ENCODE measurements around the gene SLC4A8.

The SLC4A8 gene

GRCh38 chr12:51493281-51493680 is 68.7 kb downstream of the SLC4A8 start:
- peaks cover 0 to 13% of the 10 kb centered on the region in 2 donors for H3K36me3 ChIP-seq (replicated peaks in 1 of 2; ENCODE audit: control insufficient read depth in 2 of 2, insufficient read depth in 2 of 2, low read length in 2 of 2)
- no peak overlapping the region for H3K4me2 ChIP-seq (ENCODE audit: insufficient read depth, low read length, poor library complexity, severe bottlenecking)
- no peak overlapping the region for H2BK15ac ChIP-seq (ENCODE audit: low read length)
- no peak overlapping the region for H3K4ac ChIP-seq (ENCODE audit: low read length)
- no peak overlapping the region for H3K14ac ChIP-seq (ENCODE audit: low read length)
- H3K27ac ChIP-seq (replicated peaks; ENCODE audit: low read length): no peak overlapping the region
- H3K4me1 ChIP-seq (ENCODE audit: control insufficient read depth in 2 of 2, insufficient read depth in 1 of 2, low read depth in 1 of 2, low read length in 2 of 2): no peaks in the 10 kb centered on the region
- DNase-seq (ENCODE audit: low spot score): no peak
- no peak overlapping the region for H2BK120ac ChIP-seq (ENCODE audit: low read depth, low read length)
- H3K23ac ChIP-seq (ENCODE audit: low read depth, low read length, poor library complexity): no peak overlapping the region
- 100% methylated on average over 1 of the region's 2 CpGs; no CpG with 5 or more reads in 1 of the 2 donors for WGBS, 2 donors (ENCODE audit: extremely low coverage in 2 of 2, insufficient read length in 2 of 2, insufficient replicate concordance in 1 of 2)
- no peak overlapping the region for H2BK12ac ChIP-seq (ENCODE audit: low read length)
- H3K18ac ChIP-seq (ENCODE audit: low read length): no peak overlapping the region
- no peaks in the 10 kb centered on the region for H3K79me1 ChIP-seq (ENCODE audit: low read depth, low read length)
- H4K8ac ChIP-seq (ENCODE audit: low read depth, low read length): no peak overlapping the region
- no peaks in the 10 kb centered on the region for H3K9me3 ChIP-seq (replicated peaks in 1 of 2; ENCODE audit: control insufficient read depth in 2 of 2, insufficient read depth in 1 of 2, low read depth in 1 of 2, low read length in 2 of 2)
- H4K91ac ChIP-seq (ENCODE audit: low read depth, low read length, poor library complexity): no peak overlapping the region
- no peaks in the 10 kb centered on the region for H3K27me3 ChIP-seq (ENCODE audit: control insufficient read depth in 3 of 3, insufficient read depth in 3 of 3, low read depth in 1 of 3, low read length in 3 of 3)
- no peak overlapping the region for H2AK5ac ChIP-seq (ENCODE audit: low read depth, low read length)
- H3K4me3 ChIP-seq (ENCODE audit: low read length in 2 of 2): no peak overlapping the region
- H3K9ac ChIP-seq (ENCODE audit: low read depth, low read length, poor library complexity): no peak overlapping the region
- H2AFZ ChIP-seq (ENCODE audit: low read length): no peak overlapping the region
- H2BK5ac ChIP-seq (ENCODE audit: low read length): no peak overlapping the region

DNA sequence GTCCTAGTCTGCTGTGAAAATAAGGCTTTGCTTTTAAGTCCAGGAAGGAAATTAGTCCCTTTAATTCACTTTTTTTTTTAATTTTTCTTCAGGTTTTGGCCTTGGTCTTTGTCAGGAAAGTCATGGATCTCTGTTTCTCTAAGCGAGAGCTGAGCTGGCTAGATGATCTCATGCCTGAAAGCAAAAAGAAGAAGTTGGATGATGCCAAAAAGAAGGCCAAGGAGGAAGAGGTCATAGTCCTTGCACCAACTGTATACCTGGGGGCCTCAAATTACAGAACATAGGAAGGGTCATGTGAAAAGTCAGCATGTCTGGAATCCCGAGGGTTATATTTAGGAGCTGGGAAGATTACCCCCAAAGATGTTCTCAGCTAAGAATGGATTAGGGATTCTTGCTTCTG is 72.3 kb downstream of the SLC4A8 start:
- Histone ChIP-seq H2AK5ac (ENCODE audit: low read depth, low read length) (no peak overlapping the region), H2BK120ac (ENCODE audit: low read depth, low read length) (no peak overlapping the region), H3K4me2 (ENCODE audit: insufficient read depth, low read length, poor library complexity, severe bottlenecking) (no peak overlapping the region), H3K27me3 (ENCODE audit: control insufficient read depth in 3 of 3, insufficient read depth in 3 of 3, low read depth in 1 of 3, low read length in 3 of 3) (no peaks in the 10 kb centered on the region), H2BK5ac (ENCODE audit: low read length) (no peak overlapping the region), H3K23ac (ENCODE audit: low read depth, low read length, poor library complexity) (no peak overlapping the region), H3K27ac (replicated peaks; ENCODE audit: low read length) (no peak overlapping the region), H3K36me3 (replicated peaks in 1 of 2; ENCODE audit: control insufficient read depth in 2 of 2, insufficient read depth in 2 of 2, low read length in 2 of 2) (peaks cover 2 to 16% of the 10 kb centered on the region in 2 donors), H3K18ac (ENCODE audit: low read length) (no peak overlapping the region), H3K4me3 (ENCODE audit: low read length in 2 of 2) (no peak overlapping the region), H3K4me1 (ENCODE audit: control insufficient read depth in 2 of 2, insufficient read depth in 1 of 2, low read depth in 1 of 2, low read length in 2 of 2) (no peaks in the 10 kb centered on the region), H3K14ac (ENCODE audit: low read length) (no peak overlapping the region), H4K8ac (ENCODE audit: low read depth, low read length) (no peak overlapping the region), H3K9me3 (replicated peaks in 1 of 2; ENCODE audit: control insufficient read depth in 2 of 2, insufficient read depth in 1 of 2, low read depth in 1 of 2, low read length in 2 of 2) (no peaks in the 10 kb centered on the region), H2AFZ (ENCODE audit: low read length) (no peak overlapping the region), H3K9ac (ENCODE audit: low read depth, low read length, poor library complexity) (no peak overlapping the region), H2BK15ac (ENCODE audit: low read length) (no peak overlapping the region), H4K91ac (ENCODE audit: low read depth, low read length, poor library complexity) (no peak overlapping the region), H3K4ac (ENCODE audit: low read length) (no peak overlapping the region), H3K79me1 (ENCODE audit: low read depth, low read length) (no peaks in the 10 kb centered on the region), H2BK12ac (ENCODE audit: low read length) (no peak overlapping the region)
- no CpG with 5 or more reads among the region's 2 CpGs for WGBS, 2 donors (ENCODE audit: extremely low coverage in 2 of 2, insufficient read length in 2 of 2, insufficient replicate concordance in 1 of 2)
- DNase-seq (ENCODE audit: low spot score): no peak

- Histone ChIP-seq H3K4me3 (ENCODE audit: low read length in 2 of 2) (no peak overlapping the region), H2BK120ac (ENCODE audit: low read depth, low read length) (no peak overlapping the region), H2AFZ (ENCODE audit: low read length) (no peak overlapping the region), H3K9me3 (replicated peaks in 1 of 2; ENCODE audit: control insufficient read depth in 2 of 2, insufficient read depth in 1 of 2, low read depth in 1 of 2, low read length in 2 of 2) (no peaks in the 10 kb centered on the region), H4K91ac (ENCODE audit: low read depth, low read length, poor library complexity) (no peak overlapping the region), H3K36me3 (replicated peaks in 1 of 2; ENCODE audit: control insufficient read depth in 2 of 2, insufficient read depth in 2 of 2, low read length in 2 of 2) (peaks cover 0 to 21% of the 10 kb centered on the region in 2 donors), H2AK5ac (ENCODE audit: low read depth, low read length) (no peak overlapping the region), H2BK5ac (ENCODE audit: low read length) (no peak overlapping the region), H3K79me1 (ENCODE audit: low read depth, low read length) (no peaks in the 10 kb centered on the region), H3K18ac (ENCODE audit: low read length) (no peak overlapping the region), H4K8ac (ENCODE audit: low read depth, low read length) (no peak overlapping the region), H3K27me3 (ENCODE audit: control insufficient read depth in 3 of 3, insufficient read depth in 3 of 3, low read depth in 1 of 3, low read length in 3 of 3) (no peaks in the 10 kb centered on the region), H2BK12ac (ENCODE audit: low read length) (no peak overlapping the region), H3K4me1 (ENCODE audit: control insufficient read depth in 2 of 2, insufficient read depth in 1 of 2, low read depth in 1 of 2, low read length in 2 of 2) (peaks cover 0 to 1% of the 10 kb centered on the region in 2 donors), H3K23ac (ENCODE audit: low read depth, low read length, poor library complexity) (no peak overlapping the region), H3K9ac (ENCODE audit: low read depth, low read length, poor library complexity) (no peak overlapping the region), H3K4ac (ENCODE audit: low read length) (no peak overlapping the region), H3K27ac (replicated peaks; ENCODE audit: low read length) (no peak overlapping the region), H2BK15ac (ENCODE audit: low read length) (no peak overlapping the region), H3K4me2 (ENCODE audit: insufficient read depth, low read length, poor library complexity, severe bottlenecking) (no peak overlapping the region), H3K14ac (ENCODE audit: low read length) (no peak overlapping the region)
- DNase-seq (ENCODE audit: low spot score): no peak
- no CpG with 5 or more reads among the region's 3 CpGs for WGBS, 2 donors (ENCODE audit: extremely low coverage in 2 of 2, insufficient read length in 2 of 2, insufficient replicate concordance in 1 of 2)
These were observed 80.2 kb downstream of the SLC4A8 start for GRCh38 chr12:51504851-51505250.

- 100% methylated on average over 1 of the region's 6 CpGs; no CpG with 5 or more reads in 1 of the 2 donors for WGBS, 2 donors (ENCODE audit: extremely low coverage in 2 of 2, insufficient read length in 2 of 2, insufficient replicate concordance in 1 of 2)
- Histone ChIP-seq H3K9me3 (replicated peaks in 1 of 2; ENCODE audit: control insufficient read depth in 2 of 2, insufficient read depth in 1 of 2, low read depth in 1 of 2, low read length in 2 of 2) (no peaks in the 10 kb centered on the region), H2BK15ac (ENCODE audit: low read length) (no peak overlapping the region), H4K8ac (ENCODE audit: low read depth, low read length) (no peak overlapping the region), H2BK5ac (ENCODE audit: low read length) (no peak overlapping the region), H3K18ac (ENCODE audit: low read length) (no peak overlapping the region), H2AFZ (ENCODE audit: low read length) (no peak overlapping the region), H3K4me3 (ENCODE audit: low read length in 2 of 2) (no peak overlapping the region), H2AK5ac (ENCODE audit: low read depth, low read length) (no peak overlapping the region), H3K9ac (ENCODE audit: low read depth, low read length, poor library complexity) (no peak overlapping the region), H3K4ac (ENCODE audit: low read length) (no peak overlapping the region), H3K36me3 (replicated peaks in 1 of 2; ENCODE audit: control insufficient read depth in 2 of 2, insufficient read depth in 2 of 2, low read length in 2 of 2) (peaks cover 0 to 22% of the 10 kb centered on the region in 2 donors), H3K79me1 (ENCODE audit: low read depth, low read length) (no peaks in the 10 kb centered on the region), H3K27ac (replicated peaks; ENCODE audit: low read length) (no peak overlapping the region), H3K4me1 (ENCODE audit: control insufficient read depth in 2 of 2, insufficient read depth in 1 of 2, low read depth in 1 of 2, low read length in 2 of 2) (peaks cover 0 to 1% of the 10 kb centered on the region in 2 donors), H2BK12ac (ENCODE audit: low read length) (no peak overlapping the region), H4K91ac (ENCODE audit: low read depth, low read length, poor library complexity) (no peak overlapping the region), H3K14ac (ENCODE audit: low read length) (no peak overlapping the region), H3K27me3 (ENCODE audit: control insufficient read depth in 3 of 3, insufficient read depth in 3 of 3, low read depth in 1 of 3, low read length in 3 of 3) (no peaks in the 10 kb centered on the region), H2BK120ac (ENCODE audit: low read depth, low read length) (no peak overlapping the region), H3K4me2 (ENCODE audit: insufficient read depth, low read length, poor library complexity, severe bottlenecking) (no peak overlapping the region), H3K23ac (ENCODE audit: low read depth, low read length, poor library complexity) (no peak overlapping the region)
- no peak for DNase-seq (ENCODE audit: low spot score)
These were observed 80.9 kb downstream of the SLC4A8 start for GRCh38 chr12:51505360-51506105.

Measured in neuronal stem cell (in vitro differentiated cells).